Kidney (tissue), 14 donors: ENCODE measurements around the gene TSPAN14. TPM values are rescaled to one million over a fixed set of nuclear protein-coding genes. Genes with fewer than 3 reads are reported as not detected.

Experiments
- DNase-seq, 5 donors: peaks; one replicate each; pipeline ENCODE4 v3.0.0-alpha.2; 2013 to 2020
- FAIRE-seq: peaks from 2 replicates; lab custom pipeline; 2012; peaks lifted over from hg19 to GRCh38; lab: Jason Lieb, UNC
- H3K27ac ChIP-seq, 2 donors: one replicate each; pipeline ENCODE4 v1.7.0; 2013; ENCODE audit warnings: low read depth in 2 of 2, low read length in 2 of 2, inconsistent platforms in 1 of 2
- H3K27me3 ChIP-seq: one replicate; pipeline ENCODE4 v1.7.1; 2013; ENCODE audit warnings: low read length, inconsistent platforms; ENCODE audit not compliant: control insufficient read depth, insufficient read depth
- H3K36me3 ChIP-seq, 3 donors: one replicate each; pipeline versions ENCODE4 v1.7.0 to v1.7.1; 2013; ENCODE audit warnings: low read length in 3 of 3, control low read depth in 1 of 3, inconsistent platforms in 1 of 3; ENCODE audit not compliant: insufficient read depth in 3 of 3, control insufficient read depth in 2 of 3
- H3K4me1 ChIP-seq, 3 donors: one replicate each; pipeline versions ENCODE4 v1.7.0 to v1.7.1; 2013; ENCODE audit warnings: low read length in 3 of 3, inconsistent platforms in 1 of 3, low read depth in 1 of 3; ENCODE audit not compliant: control insufficient read depth in 2 of 3, insufficient read depth in 2 of 3
- H3K4me3 ChIP-seq, 3 donors: one replicate each; pipeline versions ENCODE4 v1.7.0 to v1.8.1; 2013; ENCODE audit warnings: low read length in 3 of 3, control low read depth in 1 of 3, inconsistent platforms in 1 of 3
- H3K9ac ChIP-seq, 3 donors: one replicate each; pipeline versions ENCODE4 v1.7.0 to v1.7.1; 2013; ENCODE audit warnings: low read length in 3 of 3, control low read depth in 1 of 3, inconsistent platforms in 1 of 3
- H3K9me3 ChIP-seq, 3 donors: one replicate each; pipeline versions ENCODE4 v1.7.0 to v1.7.1; 2013; ENCODE audit warnings: low read length in 3 of 3, control low read depth in 1 of 3, inconsistent platforms in 1 of 3; ENCODE audit not compliant: control insufficient read depth in 2 of 3, insufficient read depth in 1 of 3
- intact Hi-C: fragments of 100-400 bp; cut with DNase I; formaldehyde crosslinking; loops from one replicate; pipeline ENCODE4 v1.11.1; 2022
- polyA plus RNA-seq: library from polyadenylated mRNA; stranded (reverse); fragments of 350-450 nt; fragmentation: Illumina TruSeq; extraction: RNeasy Lipid Tissue Mini Kit (QIAGEN cat#74804); gene quantifications from one replicate; pipeline ENCODE4 v1.2.3, GENCODE V29; 2014; ENCODE audit warnings: low read depth, low replicate concordance; ENCODE audit not compliant: insufficient read depth
- total RNA-seq: library from RNA; stranded (reverse); fragmentation: NEBNext Ultra II Directional; extraction: Animal tissue kit (Norgen Biotek cat#: 25700); gene quantifications from one replicate; pipeline ENCODE4 v1.2.1, GENCODE V29; 2021
- TF ChIP-seq, protein P1 (sequence below): IDR thresholded peaks from 3 replicates; pipeline ENCODE4 v1.5.1; 2012; ENCODE audit warnings: mild to moderate bottlenecking, moderate library complexity, borderline replicate concordance; ENCODE audit not compliant: insufficient read depth; ENCODE audit errors: extremely low read depth
- donor health status: control.
- donor health status: control.
- donor health status: control.
- donor health status: control.
- donor health status: control.
- donor health status: DM: yes; HTN: yes; CAD: no.
- donor health status: Normal renal cell carcinoma (clear cell type).

Gene TSPAN14
- total and polyA plus RNA-seq, 2 donors from 2014 or later, result 36.8 to 183 TPM

GRCh38 chr10:80457554-80458262, 3.6 kb downstream of the TSPAN14 start:
- H3K36me3 ChIP-seq, result no peaks in the 10 kb centered on the region
- no peaks in the 10 kb centered on the region for H3K9me3 ChIP-seq
- intact Hi-C loops, result loop anchor here (5.0 kb wide), 1 partner anchor 45 kb away; no protein-coding TSS in a partner anchor
- peak overlapping the region in 1 of 2 donors; percentile 39 for H3K27ac ChIP-seq
- peaks cover 0 to 60% (median 57%) of the 10 kb centered on the region in 3 donors for H3K4me1 ChIP-seq
- H3K4me3 ChIP-seq, result peak overlapping the region in 1 of 3 donors; percentile 19
- TF ChIP-seq, protein P1, sequence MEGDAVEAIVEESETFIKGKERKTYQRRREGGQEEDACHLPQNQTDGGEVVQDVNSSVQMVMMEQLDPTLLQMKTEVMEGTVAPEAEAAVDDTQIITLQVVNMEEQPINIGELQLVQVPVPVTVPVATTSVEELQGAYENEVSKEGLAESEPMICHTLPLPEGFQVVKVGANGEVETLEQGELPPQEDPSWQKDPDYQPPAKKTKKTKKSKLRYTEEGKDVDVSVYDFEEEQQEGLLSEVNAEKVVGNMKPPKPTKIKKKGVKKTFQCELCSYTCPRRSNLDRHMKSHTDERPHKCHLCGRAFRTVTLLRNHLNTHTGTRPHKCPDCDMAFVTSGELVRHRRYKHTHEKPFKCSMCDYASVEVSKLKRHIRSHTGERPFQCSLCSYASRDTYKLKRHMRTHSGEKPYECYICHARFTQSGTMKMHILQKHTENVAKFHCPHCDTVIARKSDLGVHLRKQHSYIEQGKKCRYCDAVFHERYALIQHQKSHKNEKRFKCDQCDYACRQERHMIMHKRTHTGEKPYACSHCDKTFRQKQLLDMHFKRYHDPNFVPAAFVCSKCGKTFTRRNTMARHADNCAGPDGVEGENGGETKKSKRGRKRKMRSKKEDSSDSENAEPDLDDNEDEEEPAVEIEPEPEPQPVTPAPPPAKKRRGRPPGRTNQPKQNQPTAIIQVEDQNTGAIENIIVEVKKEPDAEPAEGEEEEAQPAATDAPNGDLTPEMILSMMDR, result no peak
- peak overlapping the region in 1 of 3 donors; percentile 66 for H3K9ac ChIP-seq
- DNase-seq (peak in 1 of 5 donors; percentile 63), FAIRE-seq (no peak)
- no peaks in the 10 kb centered on the region for H3K27me3 ChIP-seq

GRCh38 chr10:80458263-80458625, 4.1 kb downstream of the TSPAN14 start:
- intact Hi-C loops, result loop anchor here (5.0 kb wide), 1 partner anchor 44 kb away; no protein-coding TSS in a partner anchor
- FAIRE-seq (no peak), DNase-seq (peak in 1 of 5 donors; percentile 25)
- Histone ChIP-seq H3K9ac (peak overlapping the region in 1 of 3 donors; percentile 66), H3K4me3 (no peak overlapping the region), H3K9me3 (no peaks in the 10 kb centered on the region), H3K27me3 (no peaks in the 10 kb centered on the region), H3K36me3 (no peaks in the 10 kb centered on the region), H3K4me1 (peaks cover 0 to 62% (median 60%) of the 10 kb centered on the region in 3 donors), H3K27ac (peak overlapping the region in 1 of 2 donors; percentile 39)
- TF ChIP-seq, protein P1, result no peak

DNA sequence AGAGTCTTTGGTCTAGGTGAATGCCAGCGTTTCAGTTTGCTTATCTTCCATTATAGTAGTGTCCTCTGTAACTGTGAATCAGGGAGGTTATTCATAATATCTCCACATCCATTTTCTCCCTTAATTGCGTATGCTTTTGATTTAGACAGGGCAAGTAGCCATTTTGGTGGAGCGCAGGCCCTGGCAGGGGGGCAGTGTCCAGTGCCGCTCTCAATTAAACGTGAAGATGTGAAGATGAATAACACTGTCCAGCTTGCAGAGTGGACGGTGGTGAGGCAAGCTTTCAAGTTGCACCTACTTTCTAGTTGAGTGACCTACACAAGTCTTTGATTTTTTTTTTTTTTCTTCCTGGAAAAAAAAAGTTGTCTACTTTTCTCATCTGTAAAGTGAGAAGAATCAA, 4.5 kb downstream of the TSPAN14 start:
- Histone ChIP-seq H3K4me1 (peaks cover 3 to 64% (median 60%) of the 10 kb centered on the region in 3 donors), H3K27me3 (no peaks in the 10 kb centered on the region), H3K27ac (peak overlapping the region; percentile 13 to 55), H3K9me3 (no peaks in the 10 kb centered on the region), H3K4me3 (no peak overlapping the region), H3K9ac (peak overlapping the region in 1 of 3 donors; percentile 66), H3K36me3 (no peaks in the 10 kb centered on the region)
- intact Hi-C loops, result loop anchor here (5.0 kb wide), 1 partner anchor 44 kb away; no protein-coding TSS in a partner anchor
- FAIRE-seq, result no peak
- TF ChIP-seq, protein P1, result no peak
- DNase-seq, result no peak
